HTERT RPE-1 (cell line): ENCODE data around the gene DROSHA.

Experiments used
- in situ Hi-C: fragments of 300-500 bp; cut with MboI; formaldehyde crosslinking; loops from 4 replicates; pipeline ENCODE4 v1.14.3; 2020; ENCODE audit warnings: low sequenced_read_pairs

The DROSHA gene

GRCh38 chr5:31355337-31355736, 176.6 kb downstream of the DROSHA start:
- in situ Hi-C loops = no loop called here
